ENCODE data around the gene ABHD3. TPM values are rescaled to one million over a fixed set of nuclear protein-coding genes. Genes with fewer than 3 reads are reported as not detected.

Gene ABHD3
- total RNA-seq, 4 donors from 2014 or later = 59.8 to 611 (median 122) TPM

- Histone ChIP-seq H3K27ac (no peak overlapping the region), H3K4me1 (peaks cover 0 to 10% (median 7%) of the 10 kb centered on the region in 4 donors), H3K9me3 (no peaks in the 10 kb centered on the region), H3K4me3 (no peak overlapping the region), H3K27me3 (no peaks in the 10 kb centered on the region), H3K36me3 (peaks cover 0 to 13% (median 0%) of the 10 kb centered on the region in 4 donors)
- in situ Hi-C loops (cut with MboI; ENCODE audit: low pct_ligation_motif_present in 1 of 4, low pct_unique_long_range_greater_than_20kb in 1 of 4, low sequenced_read_pairs in 3 of 4) = no loop called here
- WGBS, 2 donors (ENCODE audit: low coverage in 1 of 2) = 61 to 67% methylated on average over 2 of the region's 2 CpGs
- no peak for TF ChIP-seq EP300 (IDR thresholded peaks at IDR 0.05; ENCODE audit: low read depth)
- TF ChIP-seq, protein P1, sequence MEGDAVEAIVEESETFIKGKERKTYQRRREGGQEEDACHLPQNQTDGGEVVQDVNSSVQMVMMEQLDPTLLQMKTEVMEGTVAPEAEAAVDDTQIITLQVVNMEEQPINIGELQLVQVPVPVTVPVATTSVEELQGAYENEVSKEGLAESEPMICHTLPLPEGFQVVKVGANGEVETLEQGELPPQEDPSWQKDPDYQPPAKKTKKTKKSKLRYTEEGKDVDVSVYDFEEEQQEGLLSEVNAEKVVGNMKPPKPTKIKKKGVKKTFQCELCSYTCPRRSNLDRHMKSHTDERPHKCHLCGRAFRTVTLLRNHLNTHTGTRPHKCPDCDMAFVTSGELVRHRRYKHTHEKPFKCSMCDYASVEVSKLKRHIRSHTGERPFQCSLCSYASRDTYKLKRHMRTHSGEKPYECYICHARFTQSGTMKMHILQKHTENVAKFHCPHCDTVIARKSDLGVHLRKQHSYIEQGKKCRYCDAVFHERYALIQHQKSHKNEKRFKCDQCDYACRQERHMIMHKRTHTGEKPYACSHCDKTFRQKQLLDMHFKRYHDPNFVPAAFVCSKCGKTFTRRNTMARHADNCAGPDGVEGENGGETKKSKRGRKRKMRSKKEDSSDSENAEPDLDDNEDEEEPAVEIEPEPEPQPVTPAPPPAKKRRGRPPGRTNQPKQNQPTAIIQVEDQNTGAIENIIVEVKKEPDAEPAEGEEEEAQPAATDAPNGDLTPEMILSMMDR (IDR thresholded peaks at IDR 0.05) = no peak
- no peak for TF ChIP-seq POLR2A (IDR thresholded peaks at IDR 0.05)
- TF ChIP-seq POLR2AphosphoS5 (IDR thresholded peaks at IDR 0.05) = no peak
- no peak for DNase-seq
- intact Hi-C loops (cut with DNase I; ENCODE audit: low total_unique reads) = no loop called here
Measured at GRCh38 chr18:21664069-21664468, 40.5 kb downstream of the ABHD3 start.

- TF ChIP-seq EP300 (IDR thresholded peaks at IDR 0.05; ENCODE audit: low read depth) (no peak), POLR2AphosphoS5 (IDR thresholded peaks at IDR 0.05) (no peak), POLR2A (IDR thresholded peaks at IDR 0.05) (no peak)
- TF ChIP-seq, protein P1 (IDR thresholded peaks at IDR 0.05) = no peak
- in situ Hi-C loops (cut with MboI; ENCODE audit: low pct_ligation_motif_present in 1 of 4, low pct_unique_long_range_greater_than_20kb in 1 of 4, low sequenced_read_pairs in 3 of 4) = no loop called here
- Histone ChIP-seq H3K9me3 (no peaks in the 10 kb centered on the region), H3K36me3 (peaks cover 0 to 13% (median 0%) of the 10 kb centered on the region in 4 donors), H3K4me3 (no peak overlapping the region), H3K27me3 (no peaks in the 10 kb centered on the region), H3K27ac (no peak overlapping the region), H3K4me1 (peaks cover 0 to 5% (median 3%) of the 10 kb centered on the region in 4 donors)
- WGBS, 2 donors (ENCODE audit: low coverage in 1 of 2) = 93 to 96% methylated on average over 7 of the region's 7 CpGs
- intact Hi-C loops (cut with DNase I; ENCODE audit: low total_unique reads) = no loop called here
- DNase-seq = no peak
Measured at GRCh38 chr18:21663578-21663977, 41.0 kb downstream of the ABHD3 start.

DNA sequence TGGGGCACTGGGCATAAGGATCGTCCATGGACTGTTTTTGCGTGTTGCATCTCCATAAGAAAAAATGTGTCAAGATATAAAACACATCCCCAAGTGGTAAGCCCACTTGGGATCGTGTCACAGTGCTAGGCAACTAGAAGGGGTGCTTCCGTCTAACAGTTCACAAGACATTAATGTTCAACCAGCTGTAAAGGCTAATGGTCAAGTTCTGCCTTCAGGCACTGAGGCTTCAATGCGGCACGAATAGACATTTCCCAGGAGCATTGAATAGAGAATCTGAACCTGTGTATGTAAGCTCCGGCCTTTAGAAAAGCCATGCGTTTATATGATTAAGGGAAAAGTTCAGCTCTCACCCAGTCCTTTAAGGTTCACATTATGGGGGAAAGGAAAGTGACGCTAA lies 42.0 kb downstream of the ABHD3 start:
- WGBS, 2 donors (ENCODE audit: low coverage in 1 of 2) = 87 to 93% methylated on average over 3 to 9 of the region's 9 CpGs
- TF ChIP-seq EP300 (IDR thresholded peaks at IDR 0.05; ENCODE audit: low read depth) = no peak
- TF ChIP-seq POLR2AphosphoS5 (IDR thresholded peaks at IDR 0.05) = no peak
- TF ChIP-seq POLR2A (IDR thresholded peaks at IDR 0.05) = no peak
- TF ChIP-seq, protein P1 (IDR thresholded peaks at IDR 0.05) = no peak
- no peak for DNase-seq
- Histone ChIP-seq H3K27me3 (no peaks in the 10 kb centered on the region), H3K4me1 (no peaks in the 10 kb centered on the region), H3K4me3 (no peak overlapping the region), H3K36me3 (peaks cover 0 to 13% (median 4%) of the 10 kb centered on the region in 4 donors), H3K9me3 (no peaks in the 10 kb centered on the region), H3K27ac (no peak overlapping the region)
- in situ Hi-C loops (cut with MboI; ENCODE audit: low pct_ligation_motif_present in 1 of 4, low pct_unique_long_range_greater_than_20kb in 1 of 4, low sequenced_read_pairs in 3 of 4) (no loop called here), intact Hi-C loops (cut with DNase I; ENCODE audit: low total_unique reads) (no loop called here)

DNA sequence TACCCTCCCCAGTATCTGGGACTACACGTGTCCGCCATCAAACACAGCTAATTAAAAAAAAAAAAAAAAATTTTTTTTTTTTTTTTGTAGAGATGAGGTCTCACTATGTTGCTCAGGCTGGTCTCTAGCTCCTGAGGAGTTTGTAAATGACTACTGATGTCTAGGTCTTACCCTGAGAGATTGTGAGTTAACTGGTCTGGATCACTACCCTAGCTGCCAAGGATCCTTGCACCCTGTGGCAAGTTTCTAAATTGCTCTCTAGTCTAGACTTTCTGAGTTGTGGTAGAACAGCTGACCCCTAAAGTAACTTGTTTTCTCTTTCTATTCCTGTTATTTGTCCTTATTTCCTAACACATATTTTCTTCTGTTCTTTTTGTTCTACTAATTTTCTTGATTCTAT lies 44.5 kb downstream of the ABHD3 start:
- intact Hi-C loops (cut with DNase I; ENCODE audit: low total_unique reads) (no loop called here), in situ Hi-C loops (cut with MboI; ENCODE audit: low pct_ligation_motif_present in 1 of 4, low pct_unique_long_range_greater_than_20kb in 1 of 4, low sequenced_read_pairs in 3 of 4) (no loop called here)
- Histone ChIP-seq H3K27me3 (no peaks in the 10 kb centered on the region), H3K4me1 (no peaks in the 10 kb centered on the region), H3K27ac (no peak overlapping the region), H3K9me3 (no peaks in the 10 kb centered on the region), H3K36me3 (peaks cover 0 to 26% (median 5%) of the 10 kb centered on the region in 4 donors), H3K4me3 (no peak overlapping the region)
- no peak for DNase-seq
- TF ChIP-seq POLR2AphosphoS5 (IDR thresholded peaks at IDR 0.05) (no peak), EP300 (IDR thresholded peaks at IDR 0.05; ENCODE audit: low read depth) (no peak), POLR2A (IDR thresholded peaks at IDR 0.05) (no peak)
- TF ChIP-seq, protein P1 (IDR thresholded peaks at IDR 0.05) = no peak
- 81% methylated on average over 2 of the region's 2 CpGs; no CpG with 5 or more reads in 1 of the 2 donors for WGBS, 2 donors (ENCODE audit: low coverage in 1 of 2)
